OCI-LY1 (cell line): ENCODE data around the gene CD58.
"Not testable (repeated sequence)": the region's sequence is repeated elsewhere in the genome, so short reads cannot be mapped to it uniquely, and the experiment has no call there.

Source experiments
- CTCF ChIP-seq: fragments of 200-600 bp; sonication (generic), shearing (Covaris generic); IDR thresholded peaks from 2 replicates; pipeline ENCODE4 v1.5.1; 2017; ENCODE audit warnings: mild to moderate bottlenecking, antibody characterized with exemption, low read length, moderate library complexity, mixed read lengths
- EZH2 ChIP-seq: fragments of 200-600 bp; sonication (generic), shearing (Covaris generic); IDR thresholded peaks from 2 replicates; pipeline ENCODE4 v1.8.0; 2017; ENCODE audit warnings: borderline replicate concordance, mixed run types, mild to moderate bottlenecking, antibody characterized with exemption, low read length, moderate library complexity, mixed read lengths

GRCh38 chr1:116620392-116620791 is 49.6 kb upstream of the CD58 start:
- TF ChIP-seq CTCF, EZH2: not testable (repeated sequence)
